Activated B cell treated with CpG ODN at 0.5 μM for 24 hours (primary cell): ENCODE results near the gene DDX50. TPM values are rescaled to one million over a fixed set of nuclear protein-coding genes. Genes with fewer than 3 reads are reported as not detected.
"Not testable (repeated sequence)": the region's sequence is repeated elsewhere in the genome, so short reads cannot be mapped to it uniquely, and the experiment has no call there.

Source experiments
- ATAC-seq: fragments of 200-7000 bp; cut with Tn5 transposase; one replicate; pipeline ENCODE4 v1.10.0; 2021; ENCODE audit warnings: low read depth, mild to moderate bottlenecking, moderate library complexity
- CTCF ChIA-PET: fragments of 350-600 bp; sonication (Branson Sonifier 250); formaldehyde crosslinking; loops from one replicate; lab custom pipeline; 2021; ENCODE audit warnings: antibody characterized with exemption; lab: Charles Lee
- POLR2A ChIA-PET: fragments of 350-600 bp; sonication (Branson Sonifier 250); formaldehyde crosslinking; loops from one replicate; lab custom pipeline; 2021; ENCODE audit warnings: antibody characterized with exemption; lab: Charles Lee
- DNase-seq: peaks from one replicate; pipeline ENCODE4 v3.0.0; 2022
- H3K27ac Mint-ChIP-seq: one replicate; pipeline ENCODE4 v1.8.0; 2020; ENCODE audit warnings: mixed read lengths
- H3K27me3 Mint-ChIP-seq: one replicate; pipeline ENCODE4 v1.8.0; 2021; ENCODE audit warnings: mixed read lengths
- H3K36me3 Mint-ChIP-seq: one replicate; pipeline ENCODE4 v1.8.0; 2021; ENCODE audit warnings: low read depth, mixed read lengths
- H3K4me1 Mint-ChIP-seq: one replicate; pipeline ENCODE4 v1.8.0; 2021; ENCODE audit warnings: mixed read lengths
- H3K4me3 Mint-ChIP-seq: one replicate; pipeline ENCODE4 v1.8.0; 2020; ENCODE audit warnings: mild to moderate bottlenecking, mixed read lengths
- H3K9me3 Mint-ChIP-seq: one replicate; pipeline ENCODE4 v1.8.0; 2020; ENCODE audit warnings: mixed read lengths
- CTCF ChIP-seq: fragments of 200-600 bp; IDR thresholded peaks from one replicate; pipeline ENCODE4 v1.8.0; 2022; ENCODE audit warnings: antibody characterized with exemption, mild to moderate bottlenecking
- intact Hi-C: fragments of 100-400 bp; cut with micrococcal nuclease; formaldehyde crosslinking; loops from one replicate; pipeline ENCODE4 v1.15.1; 2024
- total RNA-seq: library from RNA; stranded (reverse); gene quantifications from 2 replicates; pipeline ENCODE4 v1.2.3, GENCODE V29; 2022

DDX50 gene
- total RNA-seq, 1 donor from 2014 or later = 41.7 TPM

DNA sequence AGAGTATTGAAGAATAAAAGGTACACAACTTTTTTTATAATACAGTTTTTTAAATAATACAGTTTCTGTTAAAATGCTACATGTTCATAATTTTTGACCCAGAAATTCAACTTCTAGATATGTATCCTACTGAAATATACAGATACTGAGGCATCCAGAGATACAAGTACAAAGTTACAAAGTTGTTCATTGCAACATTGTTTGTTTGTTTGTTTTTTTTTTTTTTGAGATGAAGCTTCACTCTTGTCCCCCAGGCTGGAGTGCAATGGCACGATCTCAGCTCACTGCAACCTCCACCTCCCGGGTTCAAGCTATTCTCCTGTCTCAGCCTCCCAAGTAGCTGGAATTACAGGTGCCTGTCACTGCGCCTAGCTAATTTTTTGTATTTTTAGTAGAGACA lies 31.7 kb downstream of the DDX50 start:
- intact Hi-C loops, CTCF ChIA-PET, H3K4me3 Mint-ChIP-seq, H3K27me3 Mint-ChIP-seq, ATAC-seq, H3K9me3 Mint-ChIP-seq, DNase-seq, H3K27ac Mint-ChIP-seq, H3K4me1 Mint-ChIP-seq, POLR2A ChIA-PET: not testable (repeated sequence)
- peaks cover 63% of the 10 kb centered on the region for H3K36me3 Mint-ChIP-seq

DNA sequence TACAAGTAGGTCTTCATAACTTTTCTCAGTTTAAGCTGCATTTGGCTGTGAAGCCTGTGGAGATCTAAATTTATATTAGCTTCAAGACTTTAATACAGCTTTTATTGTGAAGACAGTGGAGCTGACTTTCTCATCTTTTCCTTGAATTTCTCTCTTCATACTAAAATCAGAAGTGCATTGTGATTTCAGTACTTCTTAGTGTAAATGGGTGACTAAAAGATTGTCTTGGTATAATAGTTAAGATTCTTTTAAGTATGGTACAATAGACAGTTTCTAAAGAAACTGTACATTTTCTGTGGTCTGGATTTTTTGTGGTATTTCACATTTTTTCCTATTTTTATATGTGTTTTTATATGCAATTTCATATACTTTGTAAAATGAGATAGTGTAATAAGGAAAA lies 33.9 kb downstream of the DDX50 start:
- H3K9me3 Mint-ChIP-seq = no peaks in the 10 kb centered on the region
- DNase-seq (no peak), ATAC-seq (no peak)
- H3K4me3 Mint-ChIP-seq = no peak overlapping the region
- intact Hi-C loops = no loop called here
- no peaks in the 10 kb centered on the region for H3K27me3 Mint-ChIP-seq
- ChIA-PET CTCF (no interaction called here), POLR2A (no interaction called here)
- no peak for TF ChIP-seq CTCF
- no peak overlapping the region for H3K27ac Mint-ChIP-seq
- H3K4me1 Mint-ChIP-seq = peaks cover 3% of the 10 kb centered on the region
- peaks cover 69% of the 10 kb centered on the region for H3K36me3 Mint-ChIP-seq

GRCh38 chr10:68938117-68938516 lies 37.0 kb downstream of the DDX50 start:
- CTCF ChIA-PET = no interaction called here

DNA sequence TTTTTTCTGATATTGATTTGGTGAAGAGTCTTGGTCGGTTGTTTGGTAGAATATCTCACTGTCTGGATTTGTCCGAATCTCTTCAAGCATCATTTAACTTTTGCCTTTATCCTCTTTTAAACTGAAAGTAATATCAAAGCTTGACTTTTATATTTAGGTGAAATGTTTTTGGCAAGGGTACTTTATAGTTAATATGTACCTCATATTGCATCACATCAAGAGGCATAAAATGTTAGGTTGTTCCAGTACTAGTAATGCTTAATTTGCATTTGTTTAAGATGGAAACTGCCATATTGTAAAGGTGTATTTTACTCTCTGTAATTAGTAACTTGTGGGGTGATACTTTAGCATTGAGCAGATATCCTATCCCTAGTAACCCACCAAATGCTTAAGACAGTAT lies 37.8 kb downstream of the DDX50 start:
- Mint-ChIP-seq H3K9me3 (no peaks in the 10 kb centered on the region), H3K4me3 (no peak overlapping the region), H3K27ac (no peak overlapping the region), H3K36me3 (peaks cover 63% of the 10 kb centered on the region), H3K4me1 (no peaks in the 10 kb centered on the region), H3K27me3 (no peaks in the 10 kb centered on the region)
- no peak for TF ChIP-seq CTCF
- intact Hi-C loops = loop anchor here (2.0 kb wide), 1 partner anchor 18 kb away; the partner anchor contains the start of gene DDX21
- no peak for DNase-seq
- no peak for ATAC-seq
- ChIA-PET POLR2A (no interaction called here), CTCF (interaction anchor here (1.5 kb wide), 1 partner anchor 17 kb away, joined by 3 read pairs; the partner anchor contains the start of gene DDX21)

More at GRCh38 chr10:68938117-68938516, 37.0 kb downstream of the DDX50 start:
- no peak overlapping the region for H3K27ac Mint-ChIP-seq
- TF ChIP-seq CTCF = no peak
- H3K27me3 Mint-ChIP-seq = no peaks in the 10 kb centered on the region
- ATAC-seq = no peak
- DNase-seq = no peak
- no peaks in the 10 kb centered on the region for H3K4me1 Mint-ChIP-seq
- peaks cover 60% of the 10 kb centered on the region for H3K36me3 Mint-ChIP-seq
- no peaks in the 10 kb centered on the region for H3K9me3 Mint-ChIP-seq
- no peak overlapping the region for H3K4me3 Mint-ChIP-seq
- intact Hi-C loops = loop anchor here (2.0 kb wide), 1 partner anchor 19 kb away; the partner anchor contains the start of gene DDX21
- POLR2A ChIA-PET = no interaction called here

- H3K36me3 Mint-ChIP-seq = peaks cover 62% of the 10 kb centered on the region
- H3K27ac Mint-ChIP-seq, CTCF ChIA-PET: not testable (repeated sequence)
Measured at GRCh38 chr10:68940917-68941316, 39.8 kb downstream of the DDX50 start.

DNA sequence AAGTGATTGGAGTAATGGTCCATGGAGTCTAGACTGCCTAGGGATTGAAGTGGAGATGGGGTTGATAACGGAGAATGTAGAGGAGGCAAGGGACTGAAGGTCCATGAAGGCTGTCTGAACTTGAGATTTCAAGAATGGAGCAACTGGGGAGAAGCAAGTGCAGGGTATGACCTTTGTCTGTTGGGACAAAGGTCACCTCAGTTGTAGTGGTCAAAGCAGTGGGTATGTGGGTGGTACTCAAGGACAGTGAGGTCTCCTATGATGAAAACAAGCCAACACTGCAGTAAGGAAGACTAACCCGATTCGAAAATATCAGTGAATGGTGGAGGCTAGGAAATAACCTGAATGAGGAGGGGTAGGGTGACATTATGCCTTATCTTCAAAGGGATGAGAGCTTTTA lies 49.5 kb downstream of the DDX50 start:
- intact Hi-C loops = no loop called here

More at GRCh38 chr10:68940917-68941316, 39.8 kb downstream of the DDX50 start:
- ATAC-seq, H3K27me3 Mint-ChIP-seq, intact Hi-C loops, POLR2A ChIA-PET, H3K9me3 Mint-ChIP-seq, DNase-seq, H3K4me1 Mint-ChIP-seq, H3K4me3 Mint-ChIP-seq: not testable (repeated sequence)

More for the DNA sequence above, 49.5 kb downstream of the DDX50 start:
- DNase-seq = no peak
- no peak for ATAC-seq
- Mint-ChIP-seq H3K36me3 (peaks cover 17% of the 10 kb centered on the region), H3K4me1 (peaks cover 7% of the 10 kb centered on the region), H3K27ac (no peak overlapping the region), H3K9me3 (no peaks in the 10 kb centered on the region), H3K4me3 (no peak overlapping the region), H3K27me3 (no peaks in the 10 kb centered on the region)
- ChIA-PET POLR2A (no interaction called here), CTCF (no interaction called here)
- no peak for TF ChIP-seq CTCF
